GM12892 (cell line): ENCODE data around the gene LINGO1.

Source experiments
- POLR2A ChIP-seq: IDR thresholded peaks from 2 replicates; pipeline ENCODE4 v1.6.1; 2011; ENCODE audit warnings: low read depth, low read length, control low read depth
- POLR2AphosphoS5 ChIP-seq: IDR thresholded peaks from 2 replicates; pipeline ENCODE4 v1.6.1; 2011; ENCODE audit warnings: low read depth, low read length, control low read depth

GRCh38 chr15:77617476-77618230 is 15.1 kb downstream of the LINGO1 start:
- TF ChIP-seq POLR2A (no peak), POLR2AphosphoS5 (no peak)
